Vagina (tissue), 2 donors: ENCODE measurements around the gene ACADS. TPM values are rescaled to one million over a fixed set of nuclear protein-coding genes. Genes with fewer than 3 reads are reported as not detected.
A peak's percentile ranks its signal among the peaks of the same experiment; 100 is the strongest.

Experiments used
- DNase-seq, 2 donors: peaks; one replicate each; pipeline ENCODE4 v3.0.0-alpha.2; 2017; ENCODE audit errors: extremely low spot score in 2 of 2
- H3K27ac ChIP-seq: fragments of 200-600 bp; sonication (generic); one replicate; pipeline ENCODE4 v1.5.1; 2019
- H3K27me3 ChIP-seq: fragments of 200-600 bp; sonication (generic); one replicate; pipeline ENCODE4 v1.5.1; 2019
- H3K36me3 ChIP-seq, 2 donors: fragments of 200-600 bp; sonication (generic); one replicate each; pipeline ENCODE4 v1.5.1; 2017 to 2019
- H3K4me1 ChIP-seq: fragments of 200-600 bp; sonication (generic); one replicate; pipeline ENCODE4 v1.5.1; 2019
- H3K4me3 ChIP-seq, 2 donors: fragments of 200-600 bp; sonication (generic); 1 replicate in 1 of 2; 2 replicates in 1 of 2; pipeline ENCODE4 v1.5.1; 2016 to 2019
- H3K9me3 ChIP-seq: fragments of 200-600 bp; sonication (generic); one replicate; pipeline ENCODE4 v1.5.1; 2019
- CTCF ChIP-seq, 3 experiments: fragments of 450-650 bp in 2 of 3; fragments of 200-600 bp in 1 of 3; sonication (generic) in 1 of 3; IDR thresholded peaks; one replicate each; pipeline ENCODE4 v1.5.1; 2017 to 2019; ENCODE audit warnings: antibody characterized with exemption in 3 of 3, mild to moderate bottlenecking in 2 of 3, moderate library complexity in 2 of 3
- POLR2A ChIP-seq, 2 donors: fragments of 450-650 bp; IDR thresholded peaks; one replicate each; pipeline ENCODE4 v1.6.1; 2017; ENCODE audit warnings: antibody characterized with exemption in 2 of 2, mild to moderate bottlenecking in 2 of 2, moderate library complexity in 2 of 2
- POLR2AphosphoS5 ChIP-seq, 2 donors: sonication (generic); formaldehyde crosslinking; IDR thresholded peaks; one replicate each; pipeline ENCODE4 v1.9.0; 2017; ENCODE audit warnings: antibody characterized with exemption in 2 of 2, mild to moderate bottlenecking in 2 of 2, low read depth in 1 of 2; ENCODE audit not compliant: insufficient read depth in 1 of 2
- intact Hi-C: fragments of 100-400 bp; cut with DNase I; formaldehyde crosslinking; loops from one replicate; pipeline ENCODE4 v1.15.1; 2023
- total RNA-seq: library from RNA; depleted of rRNA; stranded (reverse); fragments of >200 nt; gene quantifications from one replicate; pipeline ENCODE4 v1.2.3, GENCODE V29; 2016

ACADS gene, protein sequence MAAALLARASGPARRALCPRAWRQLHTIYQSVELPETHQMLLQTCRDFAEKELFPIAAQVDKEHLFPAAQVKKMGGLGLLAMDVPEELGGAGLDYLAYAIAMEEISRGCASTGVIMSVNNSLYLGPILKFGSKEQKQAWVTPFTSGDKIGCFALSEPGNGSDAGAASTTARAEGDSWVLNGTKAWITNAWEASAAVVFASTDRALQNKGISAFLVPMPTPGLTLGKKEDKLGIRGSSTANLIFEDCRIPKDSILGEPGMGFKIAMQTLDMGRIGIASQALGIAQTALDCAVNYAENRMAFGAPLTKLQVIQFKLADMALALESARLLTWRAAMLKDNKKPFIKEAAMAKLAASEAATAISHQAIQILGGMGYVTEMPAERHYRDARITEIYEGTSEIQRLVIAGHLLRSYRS
- total RNA-seq, result 21.4 TPM

DNA sequence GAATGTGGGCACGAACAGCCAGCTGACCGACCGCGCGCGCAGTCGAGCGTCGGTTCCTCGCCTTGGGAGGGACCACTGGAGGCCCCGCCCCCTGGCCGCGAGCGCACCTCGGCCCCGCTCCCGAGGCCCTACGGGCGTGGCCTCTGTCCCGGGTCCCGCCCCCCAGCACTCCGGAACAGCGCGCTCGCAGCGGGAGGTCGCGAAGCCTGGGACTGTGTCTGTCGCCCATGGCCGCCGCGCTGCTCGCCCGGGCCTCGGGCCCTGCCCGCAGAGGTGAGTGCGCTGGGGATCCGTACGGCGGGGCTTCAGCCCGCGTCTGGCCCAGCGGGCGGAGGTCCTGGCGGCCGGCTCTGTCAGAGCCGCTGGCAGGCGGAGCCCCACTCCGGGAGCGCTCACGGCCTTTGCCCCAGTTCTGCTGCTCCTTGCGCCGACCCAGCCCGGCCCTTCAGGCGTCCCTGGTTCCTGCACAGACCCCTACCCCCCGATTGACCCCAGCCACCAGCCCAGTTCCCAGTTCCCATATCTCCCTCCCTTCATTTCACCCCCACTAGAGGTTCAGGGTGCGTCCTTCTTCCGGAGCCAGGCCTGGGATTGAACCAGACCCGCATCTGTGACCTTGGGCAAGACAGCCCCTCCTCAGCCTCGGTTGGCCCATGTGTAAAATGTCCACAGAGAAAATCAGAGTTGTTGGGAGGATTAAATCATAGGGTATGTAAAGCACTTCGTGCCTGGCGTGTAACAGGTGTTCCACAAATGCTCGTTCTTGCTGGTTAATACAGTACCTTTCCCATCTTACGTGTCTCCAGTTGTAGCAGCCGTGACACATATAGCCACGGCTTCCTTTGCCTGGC lies at the start of gene ACADS:
ACADS (plus strand) TSS at position 168 of the 851 bp plus-strand sequence; CDS start at position 228, 60 bp downstream.
- no peaks in the 10 kb centered on the region for H3K9me3 ChIP-seq
- H3K4me1 ChIP-seq, result peaks cover 20% of the 10 kb centered on the region
- TF ChIP-seq POLR2AphosphoS5 (IDR thresholded peaks at IDR 0.05; ENCODE audit: insufficient read depth in 1 of 2, low read depth in 1 of 2) (peak; percentile 39 to 59), POLR2A (IDR thresholded peaks at IDR 0.05) (peak in 1 of 2 donors; percentile 43), CTCF (IDR thresholded peaks at IDR 0.05) (no peak)
- no peaks in the 10 kb centered on the region for H3K27me3 ChIP-seq
- peaks cover 0 to 30% of the 10 kb centered on the region in 2 donors for H3K36me3 ChIP-seq
- intact Hi-C loops, result no loop called here
- DNase-seq, result no peak
- H3K4me3 ChIP-seq, result peak within 1 kb of the TSS; percentile 60 to 83
- peak within 1 kb of the TSS; percentile 81 for H3K27ac ChIP-seq

GRCh38 chr12:120677765-120678473 lies 47.7 kb upstream of the ACADS start:
- DNase-seq, result no peak
- no peaks in the 10 kb centered on the region for H3K36me3 ChIP-seq
- no peak overlapping the region for H3K4me3 ChIP-seq
- no peaks in the 10 kb centered on the region for H3K27me3 ChIP-seq
- intact Hi-C loops, result no loop called here
- no peaks in the 10 kb centered on the region for H3K9me3 ChIP-seq
- no peaks in the 10 kb centered on the region for H3K4me1 ChIP-seq
- H3K27ac ChIP-seq, result peak overlapping the region; percentile 29
- no peak for TF ChIP-seq POLR2A (IDR thresholded peaks at IDR 0.05)
- peak in 1 of 2 donors; percentile 44 for TF ChIP-seq POLR2AphosphoS5 (IDR thresholded peaks at IDR 0.05; ENCODE audit: insufficient read depth in 1 of 2, low read depth in 1 of 2)
- TF ChIP-seq CTCF (IDR thresholded peaks at IDR 0.05), result no peak

GRCh38 chr12:120678572-120678971 lies 47.1 kb upstream of the ACADS start:
- H3K36me3 ChIP-seq, result no peaks in the 10 kb centered on the region
- H3K9me3 ChIP-seq, result no peaks in the 10 kb centered on the region
- DNase-seq, result no peak
- no peaks in the 10 kb centered on the region for H3K27me3 ChIP-seq
- H3K4me1 ChIP-seq, result no peaks in the 10 kb centered on the region
- no peak overlapping the region for H3K27ac ChIP-seq
- H3K4me3 ChIP-seq, result no peak overlapping the region
- intact Hi-C loops, result no loop called here
- no peak for TF ChIP-seq CTCF (IDR thresholded peaks at IDR 0.05)

DNA sequence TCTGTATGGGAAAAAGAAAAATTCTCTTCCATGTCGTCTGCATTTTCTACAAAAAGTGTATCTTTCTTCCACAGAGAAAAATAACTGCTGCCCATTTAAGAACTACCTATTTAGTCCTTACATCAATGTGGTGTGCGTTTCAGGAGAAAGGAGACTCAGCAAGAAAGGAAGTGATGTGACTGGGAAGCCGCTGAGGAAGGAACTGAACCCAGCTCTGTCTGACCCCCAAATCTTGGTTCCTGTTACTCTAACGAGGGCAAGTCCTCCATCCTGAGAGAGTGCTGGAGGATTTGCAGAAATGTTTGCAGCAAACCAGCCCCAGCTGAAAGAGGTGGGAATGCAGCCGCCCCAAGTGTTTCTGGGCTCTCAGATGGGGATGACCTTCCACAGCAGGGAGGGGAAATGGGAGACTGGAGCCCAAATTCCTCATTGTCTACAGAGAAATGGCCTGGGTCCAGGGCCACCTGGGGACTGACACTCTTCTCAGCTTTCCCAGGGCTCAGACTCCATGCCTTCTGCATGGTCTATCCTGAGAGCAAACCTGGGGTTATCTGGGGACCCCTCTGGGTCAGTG lies 45.4 kb upstream of the ACADS start:
- no peak for DNase-seq
- Histone ChIP-seq H3K9me3 (no peaks in the 10 kb centered on the region), H3K27ac (no peak overlapping the region), H3K4me1 (no peaks in the 10 kb centered on the region), H3K4me3 (no peak overlapping the region), H3K27me3 (no peaks in the 10 kb centered on the region), H3K36me3 (no peaks in the 10 kb centered on the region)
- TF ChIP-seq POLR2AphosphoS5 (IDR thresholded peaks at IDR 0.05; ENCODE audit: insufficient read depth in 1 of 2, low read depth in 1 of 2) (no peak), POLR2A (IDR thresholded peaks at IDR 0.05) (no peak), CTCF (IDR thresholded peaks at IDR 0.05) (no peak)
- intact Hi-C loops, result no loop called here
